Esophagus muscularis mucosa (tissue), 4 donors: ENCODE results near the gene VSIG10L. TPM values are rescaled to one million over a fixed set of nuclear protein-coding genes. Genes with fewer than 3 reads are reported as not detected.
A peak's percentile ranks its signal among the peaks of the same experiment; 100 is the strongest.

ENCODE experiments used
- DNase-seq: peaks from one replicate; pipeline ENCODE4 v3.0.0-alpha.2; 2017; ENCODE audit errors: extremely low spot score
- H3K27ac ChIP-seq, 4 donors: fragments of 200-600 bp; sonication (generic); replicated peaks in 1 of 4; 1 replicate in 3 of 4; 2 replicates in 1 of 4; pipeline ENCODE4 v1.5.1; 2016 to 2019; ENCODE audit warnings: mild to moderate bottlenecking in 1 of 4
- H3K27me3 ChIP-seq, 4 donors: fragments of 200-600 bp; sonication (generic); one replicate each; pipeline versions ENCODE4 v1.5.1 to v1.6.0; 2016 to 2019
- H3K36me3 ChIP-seq, 4 donors: fragments of 200-600 bp; sonication (generic); one replicate each; pipeline ENCODE4 v1.5.1; 2016 to 2019
- H3K4me1 ChIP-seq, 4 donors: fragments of 200-600 bp; sonication (generic); one replicate each; pipeline ENCODE4 v1.5.1; 2016 to 2019
- H3K4me3 ChIP-seq, 4 donors: fragments of 200-600 bp; sonication (generic); 1 replicate in 2 of 4; 2 replicates in 2 of 4; pipeline ENCODE4 v1.5.1; 2016 to 2019; ENCODE audit warnings: mild to moderate bottlenecking in 4 of 4, moderate library complexity in 1 of 4
- H3K9me3 ChIP-seq, 4 donors: fragments of 200-600 bp; sonication (generic); 1 replicate in 3 of 4; 2 replicates in 1 of 4; pipeline ENCODE4 v1.5.1; 2016 to 2019
- EP300 ChIP-seq: sonication (generic); formaldehyde crosslinking; IDR thresholded peaks from one replicate; pipeline ENCODE4 v1.6.1; 2017; ENCODE audit warnings: antibody characterized with exemption
- POLR2A ChIP-seq: fragments of 450-650 bp; IDR thresholded peaks from one replicate; pipeline ENCODE4 v1.6.1; 2017; ENCODE audit warnings: antibody characterized with exemption, moderate library complexity, mild to moderate bottlenecking, low read depth
- POLR2AphosphoS5 ChIP-seq, 2 donors: sonication (generic); formaldehyde crosslinking; IDR thresholded peaks; one replicate each; pipeline ENCODE4 v1.6.1; 2017; ENCODE audit warnings: antibody characterized with exemption in 2 of 2
- WGBS: methylation state at CpG from one replicate; pipeline ENCODE4 v1.1.5; 2018; 5-methylcytosine and 5-hydroxymethylcytosine counted together
- intact Hi-C: fragments of 100-400 bp; cut with DNase I; formaldehyde crosslinking; loops from one replicate; pipeline ENCODE4 v1.15.1; 2023
- total RNA-seq, 4 donors: library from RNA; depleted of rRNA; stranded (reverse); fragments of >200 nt; gene quantifications; one replicate each; pipeline versions ENCODE4 v1.1.0 to v1.2.1, GENCODE V29; 2016
- TF ChIP-seq, protein P1 (sequence below), 3 experiments: fragments of 200-600 bp in 2 of 3; fragments of 450-650 bp in 1 of 3; sonication (generic) in 2 of 3; IDR thresholded peaks; one replicate each; pipeline ENCODE4 v1.5.1; 2017 to 2019; ENCODE audit warnings: antibody characterized with exemption in 3 of 3, mild to moderate bottlenecking in 2 of 3, moderate library complexity in 1 of 3

Gene VSIG10L
- total RNA-seq, 4 donors from 2014 or later = 1.3 to 3.4 (median 2.2) TPM

GRCh38 chr19:51339687-51340656 lies 2.0 kb downstream of the VSIG10L start:
- WGBS = under 1% methylated on average over 21 of the region's 107 CpGs
- H3K9me3 ChIP-seq = no peaks in the 10 kb centered on the region
- intact Hi-C loops = loop anchor here (1.0 to 10.0 kb wide), 6 partner anchors 26 to 345 kb away; partner anchors contain the start of genes C19orf84 and ETFB

DNA sequence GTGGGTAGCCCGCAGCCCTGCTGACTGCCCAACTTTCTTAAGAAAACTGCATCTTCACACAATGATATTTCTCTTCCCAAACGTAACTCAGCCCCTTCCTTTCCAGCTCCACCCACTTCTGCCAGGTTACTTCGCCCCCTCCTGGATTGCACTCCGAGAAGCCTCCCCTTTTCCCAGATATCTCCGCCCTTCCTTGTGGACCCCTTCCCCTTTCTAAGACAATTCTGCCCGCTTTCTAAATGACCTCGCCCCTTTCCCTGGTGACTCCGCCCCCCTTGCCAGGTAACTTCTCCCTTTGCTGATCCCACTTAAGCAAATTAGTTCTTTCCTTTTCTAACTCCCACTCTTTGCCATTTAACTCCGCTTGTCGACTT lies 2.6 kb downstream of the VSIG10L start:
- intact Hi-C loops = loop anchor here (2.0 to 10.0 kb wide), 3 partner anchors 68 to 316 kb away; no protein-coding TSS in a partner anchor
- no peak for TF ChIP-seq EP300
- peak in 1 of 2 donors; percentile 34 for TF ChIP-seq POLR2AphosphoS5 (IDR thresholded peaks at IDR 0.05)
- WGBS = under 1% methylated on average over 10 of the region's 10 CpGs

More at GRCh38 chr19:51339687-51340656, 2.0 kb downstream of the VSIG10L start:
- Histone ChIP-seq H3K36me3 (peaks cover 0 to 11% (median 7%) of the 10 kb centered on the region in 4 donors), H3K4me3 (peak overlapping the region; percentile 57 to 76 (median 73)), H3K4me1 (peaks cover 6 to 45% (median 24%) of the 10 kb centered on the region in 4 donors), H3K27ac (peak overlapping the region; percentile 84 to 92 (median 88)), H3K27me3 (no peaks in the 10 kb centered on the region)
- DNase-seq = peak; percentile 100
- TF ChIP-seq EP300 = no peak
- peak; percentile 80 to 90 for TF ChIP-seq POLR2AphosphoS5 (IDR thresholded peaks at IDR 0.05)
- TF ChIP-seq, protein P1, sequence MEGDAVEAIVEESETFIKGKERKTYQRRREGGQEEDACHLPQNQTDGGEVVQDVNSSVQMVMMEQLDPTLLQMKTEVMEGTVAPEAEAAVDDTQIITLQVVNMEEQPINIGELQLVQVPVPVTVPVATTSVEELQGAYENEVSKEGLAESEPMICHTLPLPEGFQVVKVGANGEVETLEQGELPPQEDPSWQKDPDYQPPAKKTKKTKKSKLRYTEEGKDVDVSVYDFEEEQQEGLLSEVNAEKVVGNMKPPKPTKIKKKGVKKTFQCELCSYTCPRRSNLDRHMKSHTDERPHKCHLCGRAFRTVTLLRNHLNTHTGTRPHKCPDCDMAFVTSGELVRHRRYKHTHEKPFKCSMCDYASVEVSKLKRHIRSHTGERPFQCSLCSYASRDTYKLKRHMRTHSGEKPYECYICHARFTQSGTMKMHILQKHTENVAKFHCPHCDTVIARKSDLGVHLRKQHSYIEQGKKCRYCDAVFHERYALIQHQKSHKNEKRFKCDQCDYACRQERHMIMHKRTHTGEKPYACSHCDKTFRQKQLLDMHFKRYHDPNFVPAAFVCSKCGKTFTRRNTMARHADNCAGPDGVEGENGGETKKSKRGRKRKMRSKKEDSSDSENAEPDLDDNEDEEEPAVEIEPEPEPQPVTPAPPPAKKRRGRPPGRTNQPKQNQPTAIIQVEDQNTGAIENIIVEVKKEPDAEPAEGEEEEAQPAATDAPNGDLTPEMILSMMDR (IDR thresholded peaks at IDR 0.05) = peak; percentile 12 to 63 (median 33)

DNA sequence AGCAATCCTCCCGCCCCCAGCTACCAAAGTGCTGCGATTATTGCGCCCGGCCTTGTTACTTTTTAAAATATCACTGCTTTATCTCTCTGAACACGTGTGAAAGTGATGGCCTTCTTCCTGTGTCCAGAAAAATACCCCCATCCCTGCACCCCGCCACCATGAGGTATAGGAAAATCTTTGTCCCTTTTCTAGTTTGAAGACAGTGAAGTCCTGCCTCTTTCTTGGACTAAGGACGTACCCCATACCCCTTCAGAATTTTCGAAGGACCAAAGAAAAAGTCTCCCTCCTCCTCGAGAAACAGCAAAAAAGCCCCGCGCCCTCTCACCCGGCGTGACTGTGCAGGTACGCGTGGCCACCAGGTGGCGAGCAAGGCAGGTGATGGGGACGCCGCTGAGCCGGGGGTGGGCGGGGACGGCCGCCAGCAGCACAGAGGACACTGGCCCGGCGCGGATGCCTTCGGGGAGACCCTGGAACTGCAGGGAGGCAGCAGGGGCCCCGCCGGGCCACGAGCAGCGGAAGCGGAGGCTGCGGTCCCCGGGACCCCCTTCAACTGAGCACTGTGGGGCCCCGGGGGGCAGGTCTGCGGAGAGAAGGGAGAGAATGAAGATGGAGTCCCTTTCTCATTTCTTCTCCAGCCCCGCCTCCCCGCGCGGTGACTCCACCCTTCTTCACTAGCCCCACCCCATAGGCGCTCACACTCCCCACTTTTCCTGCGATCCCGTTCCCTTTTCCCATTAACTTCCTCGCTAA lies 3.2 kb downstream of the VSIG10L start:
- DNase-seq = peak; percentile 97
- Histone ChIP-seq H3K4me3 (peak overlapping the region; percentile 57 to 76 (median 73)), H3K4me1 (peaks cover 6 to 45% (median 24%) of the 10 kb centered on the region in 4 donors), H3K27ac (peak overlapping the region; percentile 84 to 92 (median 88)), H3K9me3 (no peaks in the 10 kb centered on the region), H3K27me3 (no peaks in the 10 kb centered on the region), H3K36me3 (no peaks in the 10 kb centered on the region)
- TF ChIP-seq POLR2A = no peak
- TF ChIP-seq POLR2AphosphoS5 (IDR thresholded peaks at IDR 0.05) = peak in 1 of 2 donors; percentile 11
- TF ChIP-seq, protein P1 (IDR thresholded peaks at IDR 0.05) = peak; percentile 84 to 94 (median 93)
- no peak for TF ChIP-seq EP300
- 5% methylated on average over 43 of the region's 43 CpGs for WGBS
- intact Hi-C loops = loop anchor here (2.0 to 10.0 kb wide), 3 partner anchors 69 to 316 kb away; no protein-coding TSS in a partner anchor

More for the DNA sequence above, 2.6 kb downstream of the VSIG10L start:
- Histone ChIP-seq H3K27ac (peak overlapping the region; percentile 84 to 92 (median 88)), H3K9me3 (no peaks in the 10 kb centered on the region), H3K36me3 (peaks cover 0 to 4% (median under 1%) of the 10 kb centered on the region in 4 donors), H3K27me3 (no peaks in the 10 kb centered on the region), H3K4me1 (peaks cover 6 to 45% (median 24%) of the 10 kb centered on the region in 4 donors), H3K4me3 (peak overlapping the region; percentile 57 to 76 (median 73))
- no peak for DNase-seq

DNA sequence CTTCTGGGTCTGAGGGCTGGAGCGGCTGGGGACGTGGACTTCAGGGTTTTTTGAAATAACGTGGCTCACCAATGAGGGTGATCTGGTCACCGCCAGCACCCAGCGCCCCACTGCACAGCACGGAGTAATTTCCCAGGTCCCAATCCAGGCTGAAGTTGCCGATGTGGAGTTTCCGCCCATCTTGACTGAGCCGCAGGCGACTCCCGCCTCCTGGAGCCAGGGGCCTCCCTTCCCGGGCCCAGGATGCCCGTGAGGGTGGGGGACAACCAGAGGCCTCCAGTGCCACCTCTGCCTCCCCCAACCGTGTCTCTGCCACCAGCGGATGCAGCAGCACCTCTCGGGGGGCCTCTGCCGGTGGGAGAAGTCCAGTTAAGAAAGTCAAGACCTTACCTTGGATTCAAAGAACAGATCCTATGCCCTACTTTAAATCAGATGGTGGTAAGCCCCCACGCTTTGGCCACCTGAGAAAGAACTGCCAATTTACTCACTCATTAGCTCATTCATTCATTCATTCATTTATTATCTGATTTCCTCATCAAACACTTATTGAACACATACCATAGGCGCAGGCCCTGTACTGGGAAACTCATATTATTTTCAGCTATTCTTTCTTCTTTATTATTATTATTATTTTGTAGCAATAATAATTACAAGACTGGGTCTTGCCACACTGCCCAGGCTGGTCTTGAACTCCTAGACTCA lies 3.9 kb downstream of the VSIG10L start:
- Histone ChIP-seq H3K36me3 (no peaks in the 10 kb centered on the region), H3K27me3 (no peaks in the 10 kb centered on the region), H3K4me1 (peaks cover 6 to 44% (median 24%) of the 10 kb centered on the region in 4 donors), H3K9me3 (no peaks in the 10 kb centered on the region), H3K4me3 (no peak overlapping the region), H3K27ac (peak overlapping the region in 3 of 4 donors; percentile 84 to 92 (median 85))
- DNase-seq = no peak
- 87% methylated on average over 19 of the region's 19 CpGs for WGBS
- TF ChIP-seq, protein P1 (IDR thresholded peaks at IDR 0.05) = no peak
- TF ChIP-seq POLR2A = no peak
- intact Hi-C loops = loop anchor here (2.0 to 10.0 kb wide), 3 partner anchors 69 to 317 kb away; no protein-coding TSS in a partner anchor
